ENCODE measurements around the gene SLIT3. TPM values are rescaled to one million over a fixed set of nuclear protein-coding genes. Genes with fewer than 3 reads are reported as not detected.

SLIT3 gene
- total and polyA plus RNA-seq, 9 of the 15 experiments (the other 6 are each of a cell fraction or from before 2014, with no cell fraction given) = 0.01 to 0.04 TPM; not detected in 7

DNA sequence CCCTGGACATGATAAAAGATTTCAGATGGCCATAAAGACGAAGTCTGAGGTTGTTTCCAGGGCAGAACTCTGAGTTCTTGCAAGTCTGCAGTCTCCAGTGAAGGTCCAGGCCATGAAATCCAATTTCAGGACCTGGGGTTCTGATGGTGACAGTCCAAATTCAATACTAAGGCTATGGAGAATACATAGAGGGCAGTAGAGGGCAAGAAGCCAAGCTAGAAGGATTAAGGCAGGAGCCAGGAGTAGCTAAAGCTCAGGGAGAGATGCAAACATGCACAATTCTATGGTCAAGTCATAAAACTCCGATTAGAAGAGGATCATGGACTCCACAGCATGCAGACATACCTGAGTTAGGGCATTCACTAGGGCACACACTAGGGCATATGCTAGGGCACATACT lies 11.4 kb downstream of the SLIT3 start:
- ChIA-PET CTCF (ENCODE audit: low intra/inter-chr PET ratio) (no interaction called here), POLR2A (no interaction called here)
- Histone ChIP-seq H3K9ac (ENCODE audit: insufficient read depth in 1 of 2, low read depth in 2 of 2, low read length in 2 of 2) (no peak overlapping the region), H3K9me1 (ENCODE audit: control insufficient read depth, insufficient read depth, low read length) (no peaks in the 10 kb centered on the region), H4K20me1 (replicated peaks; ENCODE audit: control insufficient read depth, insufficient read depth, low read length) (no peaks in the 10 kb centered on the region), H3K27me3 (ENCODE audit: control insufficient read depth in 2 of 2, insufficient read depth in 2 of 2, low read length in 2 of 2) (no peaks in the 10 kb centered on the region), H3K4me2 (ENCODE audit: insufficient read depth, low read length) (no peak overlapping the region), H3K9me3 (replicated peaks; ENCODE audit: control insufficient read depth, insufficient read depth, low read depth, low read length) (no peaks in the 10 kb centered on the region), H3K4me3 (no peak overlapping the region), H3K79me2 (ENCODE audit: control insufficient read depth, insufficient read depth, low read length) (no peaks in the 10 kb centered on the region), H3K4me1 (replicated peaks in 1 of 2; ENCODE audit: control insufficient read depth in 2 of 2, insufficient read depth in 2 of 2, low read length in 2 of 2) (no peaks in the 10 kb centered on the region), H3K36me3 (ENCODE audit: control insufficient read depth, insufficient read depth, low read length) (no peaks in the 10 kb centered on the region), H3K27ac (ENCODE audit: extremely low read depth, low read depth, low read length) (no peak overlapping the region), H2AFZ (ENCODE audit: low read depth, low read length) (no peak overlapping the region)
- WGBS (ENCODE audit: insufficient coverage, low coverage, missing lambda C conversion rate) = 0% methylated on average over 2 of the region's 2 CpGs
- ATAC-seq (no peak), FAIRE-seq (no peak), DNase-seq (ENCODE audit: extremely low read depth in 1 of 4, low spot score in 3 of 4) (no peak)
- TF ChIP-seq ZFPM2 (CRISPR knock-in tag; IDR thresholded peaks at IDR 0.05) (no peak), CTCF (IDR thresholded peaks at IDR 0.05 in 2 of 3, conservative IDR thresholded peaks at IDR 0.05 in 1 of 3; ENCODE audit: insufficient read depth in 2 of 3, low read depth in 1 of 3, low read length in 3 of 3) (peak in 1 of 3 experiments; percentile 15; a peak in 1 of 6 replicates)
- no TSS peak for BruUV-seq (replicated peaks)
- intact Hi-C loops (cut with micrococcal nuclease) (no loop called here), in situ Hi-C loops (cut with MboI) (no loop called here)
